NCI-H524 treated with DMSO at 0.1 percent for 48 hours (cell line): ENCODE data around the gene ULK4.

ENCODE experiments used
- DNase-seq: peaks from one replicate; lab custom pipeline; 2025; lab: John Stamatoyannopoulos, UW

Gene ULK4

DNA sequence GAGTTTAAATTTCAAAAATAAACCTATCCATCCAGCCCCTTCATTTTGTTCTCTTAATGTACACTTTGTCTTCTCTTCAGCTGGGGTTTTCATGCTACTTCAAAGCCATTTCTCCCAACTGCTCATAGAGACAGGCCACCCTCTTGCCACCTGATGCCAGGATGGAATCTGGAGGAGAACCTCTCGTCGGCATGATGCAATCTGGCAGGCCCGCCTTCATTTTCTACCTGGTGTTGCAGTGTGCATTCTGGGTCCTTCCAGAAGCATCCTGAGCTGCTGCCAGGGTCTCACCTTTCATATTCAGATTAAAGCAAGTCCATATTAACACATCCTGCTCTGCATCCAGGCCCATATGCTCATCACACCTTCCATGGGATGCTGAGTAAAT, 701.8 kb downstream of the ULK4 start:
- no peak for DNase-seq

DNA sequence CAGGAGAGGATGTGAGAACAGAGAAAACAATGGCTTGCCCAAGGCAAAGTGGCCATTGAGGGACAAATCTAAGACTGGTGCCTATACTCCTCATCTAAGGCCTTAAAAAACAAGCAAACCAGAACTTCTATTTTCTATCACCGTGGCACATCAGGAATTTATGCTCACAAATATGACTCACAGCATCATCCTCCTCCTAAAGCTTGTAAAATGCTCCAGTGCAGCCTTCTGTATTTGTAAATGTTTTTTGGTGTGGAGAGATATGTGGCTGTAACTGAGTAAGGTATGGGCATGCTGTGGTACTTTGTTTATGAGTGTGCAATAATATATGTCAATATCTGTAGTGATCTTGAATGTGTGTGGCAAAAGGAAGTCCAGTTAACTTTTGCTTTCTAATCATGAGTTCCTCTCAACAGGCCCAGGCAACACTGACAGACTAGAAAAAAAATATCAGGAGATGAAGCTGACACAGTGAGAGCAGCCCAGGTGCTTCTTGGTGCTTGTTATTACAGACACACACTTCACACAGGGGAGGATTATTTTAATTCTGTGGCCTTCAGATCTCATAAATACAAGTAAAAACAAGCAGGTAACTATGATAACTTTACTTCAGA, 702.3 kb downstream of the ULK4 start:
- DNase-seq, result no peak

DNA sequence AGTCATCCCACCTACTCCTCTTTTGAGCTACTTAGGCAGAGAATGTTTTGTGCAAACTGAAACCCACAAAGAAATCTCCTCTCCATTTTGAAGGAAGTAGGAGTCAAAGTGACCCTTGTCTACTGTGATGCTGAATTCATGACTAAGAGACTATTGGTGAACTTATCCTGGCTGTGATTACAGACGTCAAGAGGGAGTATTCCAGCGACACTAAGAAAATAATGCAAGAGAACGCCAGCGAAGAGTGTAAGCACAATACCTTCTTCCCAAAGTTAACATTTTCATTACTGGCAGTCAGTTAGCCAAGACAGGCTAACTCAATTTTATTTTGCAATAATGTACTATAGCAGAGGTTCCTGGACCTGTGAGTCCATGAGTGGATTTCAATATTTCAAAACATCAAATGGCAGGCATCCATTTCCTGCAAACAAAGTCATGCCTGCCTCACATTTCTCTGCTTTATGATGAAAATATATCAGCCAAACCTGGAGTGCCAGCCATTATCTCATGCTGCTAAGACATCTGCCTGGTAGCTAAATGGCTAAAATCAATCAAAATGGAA, 703.6 kb downstream of the ULK4 start:
- DNase-seq, result no peak

DNA sequence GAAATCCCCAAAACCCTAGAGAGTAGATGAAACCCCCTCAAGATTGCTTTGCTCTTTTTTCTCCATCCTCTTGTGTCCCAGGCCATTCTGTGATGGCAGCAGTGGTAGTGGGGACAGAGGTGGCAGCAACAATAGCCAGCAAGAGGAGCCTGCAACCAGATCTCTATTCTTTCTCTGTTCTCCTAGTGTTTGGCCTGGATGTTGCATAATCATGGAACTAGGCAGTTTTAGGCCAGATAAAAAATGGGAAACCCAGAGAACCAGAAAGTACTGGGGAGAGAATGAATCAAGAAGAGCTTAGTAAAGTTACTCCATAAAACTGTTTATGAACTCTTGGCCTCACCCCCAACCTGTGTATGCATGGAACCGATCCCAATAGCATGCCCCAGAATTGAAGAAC, 710.3 kb downstream of the ULK4 start:
- DNase-seq, result no peak

DNA sequence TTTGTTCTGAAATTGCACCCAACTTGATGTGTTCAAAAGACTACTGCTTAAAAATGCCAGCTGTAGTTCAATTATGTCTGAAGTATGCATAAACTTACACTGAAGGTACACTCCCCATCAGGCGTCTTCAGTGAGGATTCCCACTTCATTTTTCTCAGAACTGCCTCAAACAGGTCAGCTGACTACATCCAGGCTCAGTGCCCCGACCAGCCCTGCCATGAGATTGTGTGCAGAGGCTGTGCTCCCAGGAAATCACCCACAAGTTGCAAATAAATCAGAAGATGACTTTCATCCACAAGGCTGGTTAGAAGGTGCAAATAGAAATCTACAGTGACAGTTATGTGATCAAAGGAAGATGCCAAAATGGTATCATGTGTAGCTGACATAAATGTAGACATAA, 711.1 kb downstream of the ULK4 start:
- no peak for DNase-seq

DNA sequence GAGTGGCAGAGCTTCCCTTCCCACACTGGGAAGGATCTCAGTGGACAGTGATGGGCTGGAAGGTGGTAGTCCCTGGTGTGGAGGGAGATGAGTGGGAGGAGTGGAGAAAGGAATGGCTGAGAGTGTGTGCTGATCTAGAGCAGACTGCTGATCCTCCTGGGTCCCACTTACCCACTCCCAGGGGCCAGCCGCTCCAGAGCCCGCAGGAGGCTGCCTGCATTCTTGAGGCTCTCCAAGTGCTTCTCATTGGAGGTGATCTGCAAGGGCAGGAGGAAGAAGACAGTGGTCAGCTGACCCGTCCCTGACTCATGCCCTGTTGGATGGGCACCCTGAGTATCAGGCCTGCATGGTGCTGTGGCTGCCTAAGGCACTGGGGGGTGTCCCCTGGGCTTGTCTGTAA, 712.6 kb downstream of the ULK4 start:
- DNase-seq, result no peak

DNA sequence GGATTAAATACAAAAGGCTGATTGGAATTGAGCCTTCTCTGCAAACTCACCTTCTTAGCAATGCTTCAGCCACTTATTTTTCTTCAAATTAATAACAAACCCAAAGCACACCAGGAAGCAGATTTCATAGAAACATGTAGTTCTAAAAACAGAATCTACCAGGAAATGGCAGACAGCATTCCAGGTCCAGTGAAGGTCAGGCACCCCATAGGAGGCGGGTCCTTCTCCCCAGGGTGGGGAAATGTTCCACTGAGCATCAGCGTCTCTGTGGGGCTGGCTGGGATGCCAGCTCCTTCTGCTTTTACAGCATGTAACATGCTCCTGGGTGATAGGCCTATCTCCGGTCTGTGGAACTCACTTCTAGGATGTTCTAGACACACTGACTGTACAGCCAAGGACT, 713.4 kb downstream of the ULK4 start:
- no peak for DNase-seq

DNA sequence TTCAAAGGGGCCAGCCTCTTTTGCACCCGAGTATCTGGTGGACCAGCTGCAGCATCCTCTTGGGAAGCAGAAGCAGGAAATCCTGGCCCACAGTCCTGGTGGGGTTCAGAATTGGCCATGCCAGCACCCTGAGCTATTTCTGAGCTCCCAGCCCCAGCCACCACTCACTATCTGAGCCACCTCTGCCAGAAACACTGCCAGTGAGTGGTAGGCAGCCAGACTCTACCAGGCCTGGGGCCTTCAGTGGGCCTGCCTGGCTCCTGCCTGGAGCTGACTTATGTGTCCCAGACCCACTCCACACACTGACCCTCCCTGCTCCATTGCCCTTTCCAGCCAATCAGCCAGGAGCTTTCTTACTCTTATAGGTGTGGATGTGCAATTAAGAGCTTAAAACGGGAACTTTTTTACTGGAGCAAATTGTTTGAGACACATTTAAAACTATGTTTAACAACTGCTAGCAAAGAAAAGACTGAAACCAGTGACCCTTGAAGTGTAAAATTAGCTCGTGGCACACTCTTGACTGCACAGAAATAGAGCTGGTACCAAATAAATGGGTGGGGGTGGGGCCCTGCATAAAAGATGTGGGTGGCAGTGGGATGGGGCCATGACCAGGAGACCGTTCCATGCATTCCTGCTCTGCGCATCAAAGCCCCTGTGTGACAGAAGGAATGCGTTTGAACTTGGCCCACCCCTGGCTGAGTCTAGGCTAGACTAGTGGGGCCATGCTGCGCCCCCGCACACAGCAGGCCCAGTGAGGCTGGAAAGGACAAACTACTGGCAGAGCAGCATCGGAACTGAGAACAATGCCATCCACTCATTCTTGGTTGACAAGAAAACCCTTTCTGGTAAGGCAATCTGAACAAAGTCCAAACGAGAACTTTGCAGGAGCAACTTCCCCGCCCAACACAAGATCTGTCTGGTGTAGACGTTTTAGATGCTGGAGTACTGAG, 714.6 kb downstream of the ULK4 start:
- DNase-seq, result no peak

DNA sequence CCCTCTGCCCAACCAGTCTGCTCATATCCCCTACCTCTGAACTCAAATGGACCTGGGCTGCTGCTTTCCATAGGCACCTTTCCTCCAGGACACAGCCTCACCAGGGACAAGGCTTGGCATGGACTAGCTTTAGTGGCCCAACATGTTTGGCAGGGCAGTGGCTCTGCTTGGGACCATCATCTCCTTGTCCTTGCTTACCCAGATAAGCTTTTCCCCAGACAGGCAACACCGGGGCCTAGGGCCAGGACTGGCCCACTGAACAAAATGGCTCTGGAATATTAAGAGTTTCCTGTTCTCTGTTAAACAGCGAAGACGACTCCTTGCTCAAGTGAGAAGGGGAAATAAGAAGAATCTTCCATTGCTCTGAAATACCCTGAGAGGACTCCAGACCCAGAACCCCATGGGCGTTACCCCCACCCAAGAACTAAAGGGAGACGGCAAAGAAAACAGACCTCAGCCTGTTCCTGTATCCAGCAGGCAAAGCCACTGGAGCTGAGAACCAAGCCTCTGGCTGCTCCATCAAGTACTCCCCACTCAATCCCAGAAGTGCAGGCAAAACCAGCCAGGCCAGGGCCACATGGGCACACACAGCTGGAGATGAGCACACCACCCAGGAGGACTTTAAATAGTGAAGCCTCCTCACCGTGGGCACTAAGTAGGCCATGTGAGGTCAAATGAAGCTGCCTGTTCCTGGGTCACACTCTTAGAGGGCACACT, 717.1 kb downstream of the ULK4 start:
- DNase-seq, result no peak

DNA sequence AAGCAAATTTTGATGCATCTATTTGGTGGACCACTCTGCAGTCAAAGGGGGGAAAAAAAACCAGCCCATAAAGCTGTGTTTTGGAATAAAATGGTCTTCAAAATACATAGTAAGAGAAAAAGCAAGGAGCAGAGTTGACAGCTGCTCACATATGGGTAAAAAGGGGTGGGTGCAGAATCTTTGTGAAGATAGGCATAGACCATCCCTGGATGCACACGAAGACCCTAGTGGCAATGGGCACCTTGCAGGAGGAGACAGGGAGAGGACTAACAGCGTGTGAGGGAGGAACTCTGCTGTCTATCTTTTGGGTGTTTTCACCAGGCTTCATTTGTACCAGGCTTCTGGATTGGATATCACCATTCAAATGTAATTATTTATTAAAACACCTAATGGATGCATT, 718.7 kb downstream of the ULK4 start:
- no peak for DNase-seq

DNA sequence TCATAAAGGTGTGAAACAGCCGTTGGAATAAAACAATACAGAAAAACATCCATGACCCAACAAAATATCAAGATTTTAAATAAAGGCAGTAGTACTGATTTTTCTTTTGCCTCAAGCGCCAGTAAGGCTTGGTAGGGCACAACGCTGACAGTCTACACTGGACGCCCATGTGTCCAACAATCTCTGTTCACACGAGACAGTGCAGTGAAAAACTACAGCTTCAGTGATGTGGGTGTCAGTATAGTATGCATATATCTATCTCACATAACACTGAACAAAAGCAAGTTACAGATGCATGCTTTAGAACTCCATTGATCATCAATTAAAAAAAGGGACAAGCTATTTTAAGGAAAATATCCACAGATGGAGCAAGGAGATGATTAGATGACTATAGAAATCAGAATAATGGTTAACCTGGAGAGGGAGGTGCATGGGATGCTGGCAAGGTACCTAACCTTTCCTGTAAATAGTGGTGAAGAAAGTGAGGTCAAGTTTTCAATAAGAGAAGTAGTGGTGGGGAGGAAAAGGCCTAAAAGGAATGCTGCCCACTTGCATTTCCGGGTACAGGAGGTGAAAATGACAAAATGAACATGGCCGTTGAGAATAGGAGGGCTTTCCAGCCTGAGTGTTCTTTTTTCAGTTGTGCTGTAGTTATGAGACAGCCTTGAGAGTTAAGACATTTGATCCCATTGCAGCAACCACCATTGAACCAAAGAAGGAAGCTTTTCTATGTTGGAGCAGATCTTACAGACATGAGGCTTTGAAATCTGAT, 719.9 kb downstream of the ULK4 start:
- DNase-seq, result no peak

DNA sequence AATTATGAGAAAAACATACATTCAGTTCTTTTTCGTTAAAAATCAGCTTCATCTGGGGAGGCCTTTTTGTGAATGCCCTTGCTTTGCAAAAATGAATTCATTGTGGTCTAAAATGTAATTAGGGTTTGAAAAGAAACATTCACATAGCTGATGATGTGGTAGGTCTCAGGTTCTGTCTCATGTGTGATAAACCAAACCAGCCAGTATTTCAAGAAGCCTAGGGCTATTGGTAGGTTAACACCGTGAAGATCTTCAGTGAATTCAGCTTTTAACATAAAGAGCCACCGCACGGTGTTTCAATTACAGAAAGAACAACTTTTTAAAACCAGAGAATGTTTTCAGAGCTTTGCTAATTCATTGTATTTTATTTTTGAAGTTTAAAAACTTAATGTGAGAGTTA, 720.7 kb downstream of the ULK4 start:
- no peak for DNase-seq

DNA sequence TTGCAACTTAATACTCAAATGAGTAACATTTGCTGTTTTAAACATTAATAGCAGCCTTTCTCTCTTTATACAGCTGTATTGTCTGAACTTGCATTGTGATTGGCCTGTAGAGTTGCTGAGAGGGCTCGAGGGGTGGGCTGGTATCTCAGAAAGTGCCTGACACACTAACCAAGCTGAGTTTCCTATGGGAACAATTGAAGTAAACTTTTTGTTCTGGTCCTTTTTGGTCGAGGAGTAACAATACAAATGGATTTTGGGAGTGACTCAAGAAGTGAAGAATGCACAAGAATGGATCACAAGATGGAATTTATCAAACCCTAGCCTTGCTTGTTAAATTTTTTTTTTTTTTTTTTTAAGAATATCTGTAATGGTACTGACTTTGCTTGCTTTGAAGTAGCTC, 722.3 kb downstream of the ULK4 start:
- no peak for DNase-seq

DNA sequence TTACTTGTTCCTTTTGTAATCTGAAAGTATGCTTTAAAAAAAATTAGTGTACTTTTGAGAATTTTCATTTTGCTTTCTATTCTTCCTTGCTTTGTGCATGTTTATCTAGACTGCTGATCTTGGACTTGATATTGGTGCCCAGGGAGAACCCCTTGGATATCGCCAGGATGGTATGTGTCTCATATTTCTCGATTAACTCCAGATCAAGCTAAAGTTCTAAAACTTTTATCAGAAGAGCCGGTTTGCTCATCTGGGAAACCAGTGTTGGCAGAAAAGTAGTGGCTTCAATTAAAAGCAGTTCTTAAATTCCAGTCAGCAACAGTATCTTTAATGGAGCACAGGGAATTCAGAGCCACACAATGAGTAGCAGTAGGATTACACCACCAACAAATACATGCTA, 724.0 kb downstream of the ULK4 start:
- no peak for DNase-seq

DNA sequence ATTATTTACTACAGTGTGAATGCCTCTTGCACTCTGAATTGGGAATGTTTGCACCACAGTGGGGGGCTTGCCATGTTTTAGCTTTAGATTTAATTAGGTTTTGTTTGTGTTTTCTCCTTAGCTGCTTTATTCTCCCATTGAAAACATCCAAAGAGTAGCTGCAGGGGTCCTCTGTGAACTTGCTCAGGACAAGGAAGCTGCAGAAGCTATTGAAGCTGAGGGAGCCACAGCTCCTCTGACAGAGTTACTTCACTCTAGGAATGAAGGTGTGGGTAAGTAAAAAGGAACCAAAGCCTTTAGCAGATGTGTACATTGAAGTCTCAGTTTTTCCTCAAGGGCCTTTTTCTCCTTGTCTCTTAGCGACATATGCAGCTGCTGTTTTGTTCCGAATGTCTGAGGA, 725.7 kb downstream of the ULK4 start:
- DNase-seq, result no peak

DNA sequence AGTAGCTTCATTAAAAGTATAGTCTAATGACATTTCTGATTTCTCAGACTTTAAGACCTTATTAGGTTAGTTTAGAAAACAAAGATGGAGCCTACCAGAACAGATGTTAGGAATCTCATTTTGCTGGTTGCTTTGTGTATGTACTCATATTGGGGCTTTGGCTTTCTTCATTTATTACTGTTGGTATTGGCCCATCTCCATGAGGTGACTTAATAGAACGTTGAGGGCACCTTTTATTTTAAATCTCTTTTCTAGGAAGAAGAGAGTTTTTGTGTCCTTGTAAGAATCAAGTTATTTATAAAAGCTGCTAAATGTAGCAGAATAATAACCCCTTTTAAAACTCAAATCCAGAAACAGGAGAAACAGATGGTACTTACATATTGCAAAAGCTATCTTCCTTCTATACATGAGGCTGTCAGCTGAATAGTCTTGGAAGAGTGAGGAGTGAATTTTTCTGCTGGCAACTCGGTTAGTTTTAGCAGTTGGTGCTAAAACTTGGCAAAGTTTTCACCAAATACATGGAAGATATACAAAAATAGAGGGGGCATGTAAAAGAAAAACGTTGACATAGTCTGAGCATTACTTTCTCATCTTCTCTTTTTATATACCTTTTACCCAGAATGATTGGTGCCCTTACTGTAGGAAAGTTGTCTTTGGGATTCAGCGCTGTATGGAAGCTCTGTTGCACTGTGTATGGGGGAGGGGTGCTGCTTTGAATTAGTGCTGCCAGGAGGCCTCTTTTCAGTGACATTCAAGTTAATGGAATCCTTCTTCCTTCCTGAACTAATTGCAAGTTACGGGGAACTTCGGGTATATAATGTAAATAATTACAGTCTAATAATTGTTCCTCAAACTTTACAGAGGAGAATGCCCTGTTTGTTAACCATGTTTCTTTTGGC, 726.8 kb downstream of the ULK4 start:
- DNase-seq, result no peak

DNA sequence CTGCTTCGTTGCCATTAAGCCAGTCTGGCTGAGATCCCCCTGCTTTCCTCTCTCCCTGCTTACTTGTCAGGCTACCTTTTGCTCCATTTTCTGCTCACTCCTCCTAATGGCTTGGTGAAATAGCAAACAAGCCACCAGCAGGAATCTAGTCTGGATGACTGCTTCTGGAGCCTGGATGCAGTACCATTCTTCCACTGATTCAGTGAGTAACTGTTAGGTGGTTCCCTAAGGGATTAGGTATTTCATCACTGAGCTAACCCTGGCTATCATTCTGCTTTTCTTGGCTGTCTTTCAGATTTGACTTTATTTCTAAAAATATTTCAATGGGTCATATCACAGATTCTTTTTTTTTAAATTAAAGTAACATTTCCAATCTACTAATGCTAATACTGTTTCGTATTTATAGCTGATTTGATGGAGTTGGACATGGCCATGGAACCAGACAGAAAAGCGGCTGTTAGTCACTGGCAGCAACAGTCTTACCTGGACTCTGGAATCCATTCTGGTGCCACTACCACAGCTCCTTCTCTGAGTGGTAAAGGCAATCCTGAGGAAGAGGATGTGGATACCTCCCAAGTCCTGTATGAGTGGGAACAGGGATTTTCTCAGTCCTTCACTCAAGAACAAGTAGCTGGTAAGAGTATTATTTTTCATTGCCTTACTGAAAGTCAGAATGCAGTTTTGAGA, 737.6 kb downstream of the ULK4 start:
- no peak for DNase-seq

DNA sequence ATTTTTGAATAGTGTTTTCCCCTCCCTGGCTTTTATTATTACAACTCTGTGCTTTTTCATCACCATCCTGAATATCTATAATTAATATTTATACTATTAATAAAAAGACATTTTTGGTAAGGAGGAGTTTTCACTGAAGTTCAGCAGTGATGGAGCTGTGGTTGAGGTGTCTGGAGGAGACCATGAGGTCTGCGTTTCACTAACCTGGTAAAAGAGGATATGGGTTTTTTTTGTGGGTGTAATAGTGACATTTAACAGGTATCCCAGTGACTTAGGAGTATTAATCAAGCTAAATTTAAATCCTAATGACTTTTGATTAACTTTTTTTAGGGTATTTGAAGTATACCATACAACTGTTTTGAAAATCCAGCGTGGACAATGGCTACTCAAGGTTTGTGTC, 738.2 kb downstream of the ULK4 start:
- DNase-seq, result no peak

DNA sequence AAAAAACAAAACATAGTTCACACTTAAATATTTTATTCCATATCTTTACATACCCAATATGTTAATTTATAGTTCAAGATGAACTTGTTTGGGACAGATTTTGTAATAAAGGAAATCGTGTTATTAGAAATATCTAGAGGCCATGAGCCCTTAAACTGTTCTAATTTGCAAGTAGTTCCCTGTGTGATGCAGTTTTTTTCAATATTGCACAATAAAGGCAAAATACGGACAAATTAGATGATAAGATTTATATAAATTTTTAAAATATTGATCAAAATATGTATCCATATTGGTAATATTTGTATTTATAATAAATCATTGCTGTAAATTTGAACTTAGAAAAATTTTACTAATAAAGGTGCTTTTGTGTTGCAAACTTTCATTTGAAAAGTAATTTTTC, 738.8 kb downstream of the ULK4 start:
- no peak for DNase-seq

DNA sequence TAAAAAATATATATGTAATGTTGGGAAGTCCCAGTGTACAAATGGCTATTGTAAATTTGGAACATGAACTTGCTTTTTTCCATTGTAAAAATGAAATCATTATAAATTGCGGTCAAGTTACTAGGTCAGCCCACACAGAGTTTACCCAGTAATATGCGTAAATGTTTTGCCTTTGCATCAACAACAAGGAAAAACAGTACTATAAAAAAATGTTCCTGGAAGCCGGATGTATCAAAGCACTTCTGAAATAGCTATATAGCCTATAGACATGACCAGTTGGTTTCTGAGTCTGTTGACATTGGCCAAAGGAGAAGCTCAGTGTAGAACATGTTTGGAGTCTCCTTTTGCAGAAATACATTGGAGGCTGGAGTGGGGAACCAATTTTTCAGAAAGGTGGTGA, 739.4 kb downstream of the ULK4 start:
- no peak for DNase-seq
